Measurements from ENCODE around the gene CCND1.

- TF ChIP-seq CTCF (IDR thresholded peaks at IDR 0.05) (no peak), EZH2 (IDR thresholded peaks at IDR 0.05) (no peak)
Measured at GRCh38 chr11:69682221-69682620, 41.3 kb downstream of the CCND1 start.

Data from neural progenitor cell (in vitro differentiated cells).